Liver (tissue), 9 donors: ENCODE data around the gene CPLX4. TPM values are rescaled to one million over a fixed set of nuclear protein-coding genes. Genes with fewer than 3 reads are reported as not detected.

Experiments used
- DNase-seq: peaks from one replicate; pipeline ENCODE4 v3.0.0-alpha.2; 2017; ENCODE audit warnings: low spot score
- H3K27ac ChIP-seq, 2 donors: one replicate each; pipeline ENCODE4 v1.7.0; 2013; ENCODE audit warnings: inconsistent platforms in 2 of 2, low read length in 2 of 2, control low read depth in 1 of 2, low read depth in 1 of 2, mild to moderate bottlenecking in 1 of 2
- H3K27me3 ChIP-seq, 4 donors: one replicate each; pipeline versions ENCODE4 v1.6.1 to v1.7.0; 2013; ENCODE audit warnings: low read length in 3 of 4, inconsistent platforms in 1 of 4, mild to moderate bottlenecking in 1 of 4, moderate library complexity in 1 of 4; ENCODE audit not compliant: control insufficient read depth in 4 of 4, insufficient read depth in 4 of 4
- H3K36me3 ChIP-seq, 4 donors: one replicate each; pipeline versions ENCODE4 v1.6.1 to v1.7.0; 2013; ENCODE audit warnings: low read length in 3 of 4, mild to moderate bottlenecking in 3 of 4, low read depth in 1 of 4, moderate library complexity in 1 of 4; ENCODE audit not compliant: control insufficient read depth in 4 of 4, insufficient read depth in 3 of 4
- H3K4me1 ChIP-seq, 4 donors: one replicate each; pipeline versions ENCODE4 v1.6.1 to v1.7.0; 2013; ENCODE audit warnings: low read length in 3 of 4, mild to moderate bottlenecking in 3 of 4, moderate library complexity in 1 of 4; ENCODE audit not compliant: control insufficient read depth in 4 of 4, insufficient read depth in 4 of 4
- H3K4me3 ChIP-seq, 3 donors: one replicate each; pipeline versions ENCODE4 v1.6.1 to v1.7.0; 2013; ENCODE audit warnings: low read length in 3 of 3, control low read depth in 1 of 3, low read depth in 1 of 3, mild to moderate bottlenecking in 1 of 3
- H3K9ac ChIP-seq, 2 donors: one replicate each; pipeline ENCODE4 v1.7.0; 2013; ENCODE audit warnings: low read length in 2 of 2, mild to moderate bottlenecking in 2 of 2, moderate library complexity in 2 of 2, control low read depth in 1 of 2, low read depth in 1 of 2
- H3K9me3 ChIP-seq, 4 donors: one replicate each; pipeline versions ENCODE4 v1.6.1 to v1.7.0; 2013; ENCODE audit warnings: low read length in 3 of 4; ENCODE audit not compliant: control insufficient read depth in 4 of 4
- EGR1 ChIP-seq, 2 donors: IDR thresholded peaks; 2 replicates each; pipeline ENCODE4 v1.6.1; 2016 to 2018; ENCODE audit warnings: antibody characterized with exemption in 2 of 2, low read depth in 2 of 2
- FOXA1 ChIP-seq: IDR thresholded peaks from 2 replicates; pipeline ENCODE4 v1.6.1; 2016; ENCODE audit warnings: antibody characterized with exemption
- FOXA2 ChIP-seq: IDR thresholded peaks from 2 replicates; pipeline ENCODE4 v1.6.1; 2016; ENCODE audit warnings: antibody characterized with exemption
- GABPA ChIP-seq, 2 donors: IDR thresholded peaks in 1 of 2; conservative IDR thresholded peaks in 1 of 2; 2 replicates each; pipeline ENCODE4 v1.6.1; 2016; ENCODE audit warnings: antibody characterized with exemption in 2 of 2, mild to moderate bottlenecking in 1 of 2, moderate library complexity in 1 of 2
- HNF4A ChIP-seq, 2 donors: conservative IDR thresholded peaks; 2 replicates each; pipeline ENCODE4 v1.6.1; 2016; ENCODE audit warnings: antibody characterized with exemption in 2 of 2, mild to moderate bottlenecking in 2 of 2
- HNF4G ChIP-seq: IDR thresholded peaks from 2 replicates; pipeline ENCODE4 v1.6.1; 2016; ENCODE audit warnings: antibody characterized with exemption
- JUND ChIP-seq, 2 donors: IDR thresholded peaks; 2 replicates each; pipeline ENCODE4 v1.6.1; 2016; ENCODE audit warnings: antibody characterized with exemption in 2 of 2
- NR2F2 ChIP-seq: IDR thresholded peaks from 2 replicates; pipeline ENCODE4 v1.6.1; 2016; ENCODE audit warnings: antibody characterized with exemption
- RAD21 ChIP-seq, 2 donors: IDR thresholded peaks; 2 replicates each; pipeline ENCODE4 v1.6.1; 2016; ENCODE audit warnings: antibody characterized with exemption in 2 of 2, mild to moderate bottlenecking in 2 of 2
- RXRA ChIP-seq, 2 donors: IDR thresholded peaks; 2 replicates each; pipeline ENCODE4 v1.6.1; 2017 to 2018; ENCODE audit warnings: antibody characterized with exemption in 2 of 2, mild to moderate bottlenecking in 1 of 2
- SP1 ChIP-seq: IDR thresholded peaks from 2 replicates; pipeline ENCODE4 v1.6.1; 2018; ENCODE audit warnings: antibody characterized with exemption, mild to moderate bottlenecking
- TAF1 ChIP-seq: conservative IDR thresholded peaks from 2 replicates; pipeline ENCODE4 v1.6.1; 2016; ENCODE audit warnings: antibody characterized with exemption, mild to moderate bottlenecking
- YY1 ChIP-seq: IDR thresholded peaks from 2 replicates; pipeline ENCODE4 v1.6.1; 2016; ENCODE audit warnings: antibody characterized with exemption, mild to moderate bottlenecking
- WGBS: extraction: QIAGEN DNeasy Blood & Tissue Kit; methylation state at CpG from one replicate; pipeline ENCODE4 v1.1.7; 2013; 5-methylcytosine and 5-hydroxymethylcytosine counted together
- polyA plus RNA-seq, 2 donors: library from polyadenylated mRNA; stranded (reverse) in 1 of 2; unstranded in 1 of 2; fragments of 200-250 nt in 1 of 2; fragments of >200 nt in 1 of 2; fragmentation: Nextera tagmentation in 1 of 2; extraction: Ambion mirVana in 1 of 2; gene quantifications; one replicate each; pipeline versions ENCODE4 v1.2.1 to v1.2.3, GENCODE V29; 2013 to 2015
- total RNA-seq, 2 donors: library from RNA; depleted of rRNA; stranded (reverse); fragments of >200 nt; gene quantifications; one replicate each; pipeline ENCODE4 v1.2.3, GENCODE V29; 2014
- TF ChIP-seq, protein P1 (sequence below): IDR thresholded peaks from 2 replicates; pipeline ENCODE4 v1.6.1; 2016; ENCODE audit warnings: antibody characterized with exemption
- TF ChIP-seq, protein P2 (sequence below): IDR thresholded peaks from 2 replicates; pipeline ENCODE4 v1.6.1; 2016; ENCODE audit warnings: antibody characterized with exemption
- TF ChIP-seq, protein P3 (sequence below): fragments of 150-350 bp; IDR thresholded peaks from 2 replicates; pipeline ENCODE4 v1.5.1; 2017; ENCODE audit warnings: improper control_type of control experiment, low read depth, low read length; ENCODE audit not compliant: missing input control
- TF ChIP-seq, protein P4 (sequence below): IDR thresholded peaks from 2 replicates; pipeline ENCODE4 v1.6.1; 2016; ENCODE audit warnings: antibody characterized with exemption
- TF ChIP-seq, protein P5 (sequence below): IDR thresholded peaks from 2 replicates; pipeline ENCODE4 v1.6.1; 2016; ENCODE audit warnings: antibody characterized with exemption, mild to moderate bottlenecking
- donor health status: healthy.
- donor health status: healthy.
- donor health status: healthy.
- donor health status: healthy.
- donor health status: healthy.

CPLX4 gene
- total and polyA plus RNA-seq, 4 donors, result not detected

DNA sequence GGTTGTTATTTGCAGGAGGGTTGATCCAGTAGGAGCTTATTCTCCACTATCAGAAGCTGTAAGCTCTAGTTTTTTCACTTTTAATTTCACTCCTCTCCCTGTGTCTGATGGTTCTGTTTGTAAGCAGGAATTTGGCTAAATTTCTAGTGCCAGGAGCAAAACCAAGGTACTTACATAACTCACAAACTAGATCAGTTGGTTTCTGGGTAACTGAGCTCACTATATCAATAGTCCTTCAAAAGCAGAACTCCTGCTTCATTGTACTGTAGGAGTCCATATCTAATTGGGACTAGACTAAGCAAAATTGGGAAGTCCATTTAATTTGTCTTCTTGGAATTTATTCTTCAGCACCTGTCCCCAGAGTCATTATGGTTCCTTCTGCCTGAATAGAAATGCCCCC, 25.1 kb downstream of the CPLX4 start:
- H3K4me1 ChIP-seq, result no peaks in the 10 kb centered on the region
- no peak overlapping the region for H3K4me3 ChIP-seq
- no peak overlapping the region for H3K27ac ChIP-seq

DNA sequence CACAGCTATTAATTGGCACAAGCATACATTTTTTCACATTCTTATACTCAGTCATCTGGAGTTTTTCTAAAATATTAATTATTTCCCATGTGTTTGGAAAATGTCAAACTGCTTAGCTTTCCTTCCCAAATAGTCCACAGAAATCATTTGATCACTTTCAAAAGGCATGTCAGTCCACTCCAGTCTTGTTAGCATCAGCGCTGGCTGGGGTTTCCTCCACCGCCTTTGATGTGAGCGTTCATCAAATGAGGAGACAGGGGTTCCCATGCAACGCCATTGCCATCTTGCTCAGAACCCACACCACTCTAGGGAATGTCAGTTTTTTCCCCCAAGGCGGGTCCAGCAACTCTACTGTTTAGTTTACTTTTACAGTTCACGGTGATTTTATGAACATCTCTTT, 32.1 kb downstream of the CPLX4 start:
- TF ChIP-seq, protein P1, sequence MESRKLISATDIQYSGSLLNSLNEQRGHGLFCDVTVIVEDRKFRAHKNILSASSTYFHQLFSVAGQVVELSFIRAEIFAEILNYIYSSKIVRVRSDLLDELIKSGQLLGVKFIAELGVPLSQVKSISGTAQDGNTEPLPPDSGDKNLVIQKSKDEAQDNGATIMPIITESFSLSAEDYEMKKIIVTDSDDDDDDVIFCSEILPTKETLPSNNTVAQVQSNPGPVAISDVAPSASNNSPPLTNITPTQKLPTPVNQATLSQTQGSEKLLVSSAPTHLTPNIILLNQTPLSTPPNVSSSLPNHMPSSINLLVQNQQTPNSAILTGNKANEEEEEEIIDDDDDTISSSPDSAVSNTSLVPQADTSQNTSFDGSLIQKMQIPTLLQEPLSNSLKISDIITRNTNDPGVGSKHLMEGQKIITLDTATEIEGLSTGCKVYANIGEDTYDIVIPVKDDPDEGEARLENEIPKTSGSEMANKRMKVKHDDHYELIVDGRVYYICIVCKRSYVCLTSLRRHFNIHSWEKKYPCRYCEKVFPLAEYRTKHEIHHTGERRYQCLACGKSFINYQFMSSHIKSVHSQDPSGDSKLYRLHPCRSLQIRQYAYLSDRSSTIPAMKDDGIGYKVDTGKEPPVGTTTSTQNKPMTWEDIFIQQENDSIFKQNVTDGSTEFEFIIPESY, result no peak
- TF ChIP-seq HNF4G (no peak), SP1 (no peak), FOXA2 (no peak), NR2F2 (no peak), YY1 (no peak), RAD21 (IDR thresholded peaks at IDR 0.05) (no peak), FOXA1 (no peak), TAF1 (no peak), HNF4A (conservative IDR thresholded peaks at IDR 0.05) (no peak), RXRA (IDR thresholded peaks at IDR 0.05) (no peak), JUND (IDR thresholded peaks at IDR 0.05) (no peak), GABPA (IDR thresholded peaks at IDR 0.05 in 1 of 2, conservative IDR thresholded peaks at IDR 0.05 in 1 of 2) (no peak), EGR1 (IDR thresholded peaks at IDR 0.05; ENCODE audit: low read depth in 2 of 2) (no peak)
- TF ChIP-seq, protein P2, sequence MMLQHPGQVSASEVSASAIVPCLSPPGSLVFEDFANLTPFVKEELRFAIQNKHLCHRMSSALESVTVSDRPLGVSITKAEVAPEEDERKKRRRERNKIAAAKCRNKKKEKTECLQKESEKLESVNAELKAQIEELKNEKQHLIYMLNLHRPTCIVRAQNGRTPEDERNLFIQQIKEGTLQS, result no peak
- TF ChIP-seq, protein P3, sequence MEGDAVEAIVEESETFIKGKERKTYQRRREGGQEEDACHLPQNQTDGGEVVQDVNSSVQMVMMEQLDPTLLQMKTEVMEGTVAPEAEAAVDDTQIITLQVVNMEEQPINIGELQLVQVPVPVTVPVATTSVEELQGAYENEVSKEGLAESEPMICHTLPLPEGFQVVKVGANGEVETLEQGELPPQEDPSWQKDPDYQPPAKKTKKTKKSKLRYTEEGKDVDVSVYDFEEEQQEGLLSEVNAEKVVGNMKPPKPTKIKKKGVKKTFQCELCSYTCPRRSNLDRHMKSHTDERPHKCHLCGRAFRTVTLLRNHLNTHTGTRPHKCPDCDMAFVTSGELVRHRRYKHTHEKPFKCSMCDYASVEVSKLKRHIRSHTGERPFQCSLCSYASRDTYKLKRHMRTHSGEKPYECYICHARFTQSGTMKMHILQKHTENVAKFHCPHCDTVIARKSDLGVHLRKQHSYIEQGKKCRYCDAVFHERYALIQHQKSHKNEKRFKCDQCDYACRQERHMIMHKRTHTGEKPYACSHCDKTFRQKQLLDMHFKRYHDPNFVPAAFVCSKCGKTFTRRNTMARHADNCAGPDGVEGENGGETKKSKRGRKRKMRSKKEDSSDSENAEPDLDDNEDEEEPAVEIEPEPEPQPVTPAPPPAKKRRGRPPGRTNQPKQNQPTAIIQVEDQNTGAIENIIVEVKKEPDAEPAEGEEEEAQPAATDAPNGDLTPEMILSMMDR, result no peak
- TF ChIP-seq, protein P4, sequence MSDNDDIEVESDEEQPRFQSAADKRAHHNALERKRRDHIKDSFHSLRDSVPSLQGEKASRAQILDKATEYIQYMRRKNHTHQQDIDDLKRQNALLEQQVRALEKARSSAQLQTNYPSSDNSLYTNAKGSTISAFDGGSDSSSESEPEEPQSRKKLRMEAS, result no peak
- TF ChIP-seq, protein P5, sequence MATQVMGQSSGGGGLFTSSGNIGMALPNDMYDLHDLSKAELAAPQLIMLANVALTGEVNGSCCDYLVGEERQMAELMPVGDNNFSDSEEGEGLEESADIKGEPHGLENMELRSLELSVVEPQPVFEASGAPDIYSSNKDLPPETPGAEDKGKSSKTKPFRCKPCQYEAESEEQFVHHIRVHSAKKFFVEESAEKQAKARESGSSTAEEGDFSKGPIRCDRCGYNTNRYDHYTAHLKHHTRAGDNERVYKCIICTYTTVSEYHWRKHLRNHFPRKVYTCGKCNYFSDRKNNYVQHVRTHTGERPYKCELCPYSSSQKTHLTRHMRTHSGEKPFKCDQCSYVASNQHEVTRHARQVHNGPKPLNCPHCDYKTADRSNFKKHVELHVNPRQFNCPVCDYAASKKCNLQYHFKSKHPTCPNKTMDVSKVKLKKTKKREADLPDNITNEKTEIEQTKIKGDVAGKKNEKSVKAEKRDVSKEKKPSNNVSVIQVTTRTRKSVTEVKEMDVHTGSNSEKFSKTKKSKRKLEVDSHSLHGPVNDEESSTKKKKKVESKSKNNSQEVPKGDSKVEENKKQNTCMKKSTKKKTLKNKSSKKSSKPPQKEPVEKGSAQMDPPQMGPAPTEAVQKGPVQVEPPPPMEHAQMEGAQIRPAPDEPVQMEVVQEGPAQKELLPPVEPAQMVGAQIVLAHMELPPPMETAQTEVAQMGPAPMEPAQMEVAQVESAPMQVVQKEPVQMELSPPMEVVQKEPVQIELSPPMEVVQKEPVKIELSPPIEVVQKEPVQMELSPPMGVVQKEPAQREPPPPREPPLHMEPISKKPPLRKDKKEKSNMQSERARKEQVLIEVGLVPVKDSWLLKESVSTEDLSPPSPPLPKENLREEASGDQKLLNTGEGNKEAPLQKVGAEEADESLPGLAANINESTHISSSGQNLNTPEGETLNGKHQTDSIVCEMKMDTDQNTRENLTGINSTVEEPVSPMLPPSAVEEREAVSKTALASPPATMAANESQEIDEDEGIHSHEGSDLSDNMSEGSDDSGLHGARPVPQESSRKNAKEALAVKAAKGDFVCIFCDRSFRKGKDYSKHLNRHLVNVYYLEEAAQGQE, result no peak
- no peak for DNase-seq
- no peaks in the 10 kb centered on the region for H3K36me3 ChIP-seq
- peaks cover 0 to 9% (median 3%) of the 10 kb centered on the region in 4 donors for H3K27me3 ChIP-seq
- WGBS, result 72% methylated on average over 6 of the region's 6 CpGs
- no peak overlapping the region for H3K9ac ChIP-seq
- H3K4me3 ChIP-seq, result no peak overlapping the region
- H3K9me3 ChIP-seq, result no peaks in the 10 kb centered on the region
- no peak overlapping the region for H3K27ac ChIP-seq
- no peaks in the 10 kb centered on the region for H3K4me1 ChIP-seq

More for the DNA sequence above, 25.1 kb downstream of the CPLX4 start:
- no peak overlapping the region for H3K9ac ChIP-seq
- H3K9me3 ChIP-seq, result no peaks in the 10 kb centered on the region
- H3K27me3 ChIP-seq, result peaks cover 0 to 7% (median 2%) of the 10 kb centered on the region in 4 donors
- no peak for DNase-seq
- TF ChIP-seq JUND (IDR thresholded peaks at IDR 0.05) (no peak), FOXA1 (no peak), HNF4G (no peak), TAF1 (no peak), YY1 (no peak)
- H3K36me3 ChIP-seq, result no peaks in the 10 kb centered on the region
